Neuron (in vitro differentiated cells): ENCODE data around the gene DISC1.

Experiments used
- H2AFZ ChIP-seq: one replicate; pipeline ENCODE4 v1.6.1; 2013; ENCODE audit warnings: low read depth, mild to moderate bottlenecking, inconsistent platforms, low read length, moderate library complexity
- H3K27me3 ChIP-seq: one replicate; pipeline ENCODE4 v1.6.1; 2013; ENCODE audit warnings: low read length; ENCODE audit not compliant: insufficient read depth
- H3K36me3 ChIP-seq: one replicate; pipeline ENCODE4 v1.6.1; 2013; ENCODE audit warnings: low read length; ENCODE audit not compliant: insufficient read depth
- H3K4me1 ChIP-seq: one replicate; pipeline ENCODE4 v1.6.1; 2013; ENCODE audit warnings: low read length; ENCODE audit not compliant: insufficient read depth
- H3K4me3 ChIP-seq: 2 replicates; pipeline ENCODE4 v1.5.1; 2013; ENCODE audit warnings: mild to moderate bottlenecking, low read length, moderate library complexity
- H3K9me3 ChIP-seq: one replicate; pipeline ENCODE4 v1.6.1; 2013; ENCODE audit warnings: low read length

DISC1 gene

DNA sequence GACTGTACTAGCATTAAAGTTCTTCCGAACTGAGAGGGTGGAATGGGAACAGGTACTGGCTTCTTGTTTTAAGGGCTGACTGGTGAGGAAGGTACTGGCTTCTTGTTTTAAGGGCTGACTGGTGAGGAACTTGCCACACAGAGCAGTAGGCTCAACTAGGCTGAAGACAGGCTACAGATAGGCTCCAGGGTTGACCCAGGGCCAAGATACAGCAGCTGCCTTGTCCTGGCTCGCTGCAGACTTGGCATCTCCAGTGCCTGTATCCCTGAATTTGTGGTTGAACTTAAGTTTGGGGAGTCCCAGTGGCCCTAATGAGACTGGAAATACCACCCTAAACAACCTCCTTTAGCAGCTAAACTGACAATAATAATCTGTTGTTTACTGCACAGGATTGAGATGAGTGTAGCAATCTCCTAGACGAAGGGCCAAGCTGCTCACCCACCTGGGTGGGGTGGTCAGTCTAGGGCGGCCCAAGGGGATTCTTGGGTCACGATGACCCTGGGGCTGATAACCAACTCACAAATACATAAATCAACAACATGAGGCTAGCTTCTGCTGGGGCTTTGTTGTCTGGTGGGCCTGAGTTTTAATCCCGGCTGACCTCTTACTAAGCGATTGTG lies 227.1 kb downstream of the DISC1 start:
- Histone ChIP-seq H3K9me3 (peaks cover 2% of the 10 kb centered on the region), H3K36me3 (no peaks in the 10 kb centered on the region), H3K4me1 (no peaks in the 10 kb centered on the region), H3K27me3 (no peaks in the 10 kb centered on the region), H3K4me3 (no peak overlapping the region), H2AFZ (no peak overlapping the region)

DNA sequence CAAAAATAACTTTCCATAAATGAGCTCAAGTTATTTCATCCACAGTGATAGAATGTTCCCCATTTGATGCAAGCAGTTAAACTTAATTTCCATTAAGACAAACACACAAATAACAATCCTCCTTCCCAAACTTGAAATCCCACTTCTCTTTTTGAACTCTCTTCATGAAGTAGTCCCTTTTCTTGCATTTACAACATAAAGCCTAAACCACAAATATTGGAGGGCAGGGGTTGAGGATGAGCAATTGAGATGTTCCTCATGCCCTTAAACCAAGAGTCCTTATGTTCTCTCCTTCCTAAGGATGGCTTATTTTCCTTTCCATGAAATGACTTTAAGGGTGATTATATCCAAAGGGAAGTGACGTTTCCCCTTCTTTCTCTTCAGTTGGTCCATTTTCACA lies 228.8 kb downstream of the DISC1 start:
- Histone ChIP-seq H3K9me3 (peaks cover 2% of the 10 kb centered on the region), H3K4me1 (no peaks in the 10 kb centered on the region), H3K27me3 (no peaks in the 10 kb centered on the region), H2AFZ (no peak overlapping the region), H3K36me3 (no peaks in the 10 kb centered on the region), H3K4me3 (no peak overlapping the region)

DNA sequence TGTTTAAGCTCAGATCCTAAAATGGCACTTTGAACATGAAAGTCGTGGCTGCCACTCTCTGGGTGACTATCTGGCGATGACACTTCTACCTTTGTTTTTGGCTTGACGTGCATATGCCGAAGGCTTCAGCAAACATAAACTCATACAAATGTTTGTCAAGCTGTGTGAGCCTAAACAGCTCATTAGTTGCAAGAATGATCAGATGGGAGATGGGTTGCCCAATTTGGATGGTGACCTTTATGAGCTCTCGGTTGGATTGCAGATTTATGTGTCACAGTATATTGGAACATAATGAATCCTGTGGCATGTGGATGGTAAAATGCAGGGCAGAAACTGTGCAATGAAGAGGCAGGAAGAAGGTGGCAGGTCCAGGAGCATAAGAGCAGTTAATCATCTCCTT lies 229.3 kb downstream of the DISC1 start:
- Histone ChIP-seq H3K9me3 (peaks cover 2% of the 10 kb centered on the region), H3K4me3 (no peak overlapping the region), H3K27me3 (no peaks in the 10 kb centered on the region), H2AFZ (no peak overlapping the region), H3K36me3 (no peaks in the 10 kb centered on the region), H3K4me1 (no peaks in the 10 kb centered on the region)

DNA sequence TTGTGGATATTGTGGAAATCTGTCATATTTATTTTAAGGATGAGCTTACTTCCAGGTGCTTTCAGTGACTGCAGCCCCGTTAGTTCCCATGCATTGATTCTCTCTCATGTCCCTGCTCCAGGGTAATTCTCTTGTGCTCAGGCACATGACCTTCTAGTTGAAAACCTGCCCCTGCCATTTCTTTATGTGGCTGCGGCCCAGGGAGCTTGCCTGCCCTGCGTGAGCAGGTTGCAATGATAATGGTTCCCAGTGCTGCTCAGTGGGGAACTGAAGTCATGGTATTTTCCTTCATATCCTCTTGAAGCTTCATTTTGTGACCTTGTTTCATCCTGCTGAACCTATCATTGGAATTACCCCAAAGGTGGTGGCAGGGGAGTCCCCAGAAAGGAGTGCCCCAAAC lies 229.8 kb downstream of the DISC1 start:
- H2AFZ ChIP-seq: no peak overlapping the region
- H3K27me3 ChIP-seq: no peaks in the 10 kb centered on the region
- H3K4me3 ChIP-seq: no peak overlapping the region

DNA sequence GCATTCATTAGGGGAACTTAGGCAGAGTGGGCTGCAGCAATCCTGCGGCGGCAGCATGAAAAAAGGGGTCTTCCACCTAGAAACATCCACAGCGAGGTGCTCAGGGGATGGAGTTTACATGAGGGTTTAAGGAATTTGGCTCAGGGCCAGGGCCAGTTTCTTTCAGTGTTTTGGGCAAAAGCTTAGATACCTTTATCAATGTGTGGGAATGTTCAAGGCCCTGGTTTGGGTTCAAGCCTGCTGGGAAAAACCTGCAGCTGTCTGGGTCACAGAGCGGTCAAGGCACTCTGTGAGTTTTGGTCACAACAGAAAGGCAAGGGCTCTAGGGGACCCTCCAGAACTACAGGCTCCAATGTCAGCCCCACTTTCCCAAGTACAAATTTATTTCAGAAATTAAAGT lies 230.3 kb downstream of the DISC1 start:
- Histone ChIP-seq H3K36me3 (no peaks in the 10 kb centered on the region), H2AFZ (no peak overlapping the region), H3K4me1 (peaks cover 5% of the 10 kb centered on the region), H3K9me3 (peaks cover 2% of the 10 kb centered on the region), H3K27me3 (no peaks in the 10 kb centered on the region), H3K4me3 (no peak overlapping the region)

More for the DNA sequence above, 229.8 kb downstream of the DISC1 start:
- peaks cover under 1% of the 10 kb centered on the region for H3K4me1 ChIP-seq
- no peaks in the 10 kb centered on the region for H3K36me3 ChIP-seq
- H3K9me3 ChIP-seq: peaks cover 2% of the 10 kb centered on the region

DNA sequence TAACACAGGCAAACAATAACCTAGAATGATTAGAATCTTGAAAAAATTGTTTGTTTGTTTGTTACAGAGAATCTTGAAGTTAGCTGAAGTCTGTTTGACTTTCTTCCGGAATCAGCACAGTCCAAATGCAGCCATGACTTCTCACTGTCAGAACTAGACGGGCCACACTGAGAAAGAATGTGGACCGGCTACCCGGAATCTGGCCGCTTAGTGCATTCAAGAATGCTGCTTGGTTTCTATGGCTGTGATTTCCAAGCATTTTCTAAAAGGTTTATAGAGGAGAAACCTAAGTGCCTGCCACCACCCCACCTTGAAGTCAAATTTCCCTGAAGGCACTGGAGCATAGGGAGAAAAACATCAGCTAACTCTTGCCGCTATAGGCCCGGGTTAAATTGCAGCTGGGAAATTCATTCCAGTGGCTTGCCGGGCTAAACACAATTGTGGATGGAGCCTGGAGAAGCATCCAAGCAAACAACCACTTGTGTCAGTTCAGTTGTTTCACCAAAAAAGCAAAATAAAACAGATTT lies 231.1 kb downstream of the DISC1 start:
- no peak overlapping the region for H3K4me3 ChIP-seq
- H3K4me1 ChIP-seq: peaks cover 10% of the 10 kb centered on the region
- no peak overlapping the region for H2AFZ ChIP-seq
- H3K9me3 ChIP-seq: peaks cover 2% of the 10 kb centered on the region
- H3K27me3 ChIP-seq: no peaks in the 10 kb centered on the region
- H3K36me3 ChIP-seq: no peaks in the 10 kb centered on the region

DNA sequence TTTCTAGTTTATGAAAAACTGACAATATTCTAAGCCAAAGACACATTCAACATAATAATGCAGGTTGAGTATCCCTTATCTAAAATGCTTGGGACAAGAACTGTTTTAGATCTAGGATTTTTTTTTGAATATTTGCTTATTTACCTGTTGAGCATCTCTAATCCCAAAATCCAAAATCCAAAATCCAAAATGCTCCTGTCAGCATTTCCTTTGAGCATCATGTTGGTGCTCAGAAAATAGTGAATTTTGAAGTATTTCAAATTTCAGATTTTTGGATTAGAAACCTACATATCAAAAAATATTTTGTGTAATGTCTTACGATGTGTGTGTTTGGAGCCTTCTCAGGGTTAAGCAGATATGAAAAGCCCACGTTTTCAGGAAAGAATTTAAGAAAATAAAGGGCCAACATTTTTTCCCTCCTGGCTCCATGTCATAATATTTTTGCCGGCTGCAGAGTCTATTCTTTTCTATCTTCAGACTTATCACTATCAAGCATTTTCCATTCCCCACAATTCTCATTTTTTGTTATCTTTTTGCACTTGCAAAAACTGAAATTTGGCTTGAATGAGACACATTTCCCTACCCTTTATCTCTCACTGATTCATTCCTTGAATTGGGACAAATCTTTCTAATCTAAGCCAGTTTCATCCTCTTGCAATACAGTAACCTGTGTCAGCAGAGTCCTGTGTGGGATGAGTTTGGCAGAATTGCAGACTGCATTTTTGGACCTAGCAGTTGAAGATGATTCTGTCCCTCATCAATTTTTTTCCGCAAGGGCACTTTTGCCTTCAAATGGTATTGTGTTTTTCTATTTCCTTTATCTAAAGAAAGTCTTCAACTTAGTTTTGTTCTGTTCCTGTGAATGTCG lies 233.9 kb downstream of the DISC1 start:
- no peaks in the 10 kb centered on the region for H3K27me3 ChIP-seq
- H3K4me3 ChIP-seq: no peak overlapping the region

DNA sequence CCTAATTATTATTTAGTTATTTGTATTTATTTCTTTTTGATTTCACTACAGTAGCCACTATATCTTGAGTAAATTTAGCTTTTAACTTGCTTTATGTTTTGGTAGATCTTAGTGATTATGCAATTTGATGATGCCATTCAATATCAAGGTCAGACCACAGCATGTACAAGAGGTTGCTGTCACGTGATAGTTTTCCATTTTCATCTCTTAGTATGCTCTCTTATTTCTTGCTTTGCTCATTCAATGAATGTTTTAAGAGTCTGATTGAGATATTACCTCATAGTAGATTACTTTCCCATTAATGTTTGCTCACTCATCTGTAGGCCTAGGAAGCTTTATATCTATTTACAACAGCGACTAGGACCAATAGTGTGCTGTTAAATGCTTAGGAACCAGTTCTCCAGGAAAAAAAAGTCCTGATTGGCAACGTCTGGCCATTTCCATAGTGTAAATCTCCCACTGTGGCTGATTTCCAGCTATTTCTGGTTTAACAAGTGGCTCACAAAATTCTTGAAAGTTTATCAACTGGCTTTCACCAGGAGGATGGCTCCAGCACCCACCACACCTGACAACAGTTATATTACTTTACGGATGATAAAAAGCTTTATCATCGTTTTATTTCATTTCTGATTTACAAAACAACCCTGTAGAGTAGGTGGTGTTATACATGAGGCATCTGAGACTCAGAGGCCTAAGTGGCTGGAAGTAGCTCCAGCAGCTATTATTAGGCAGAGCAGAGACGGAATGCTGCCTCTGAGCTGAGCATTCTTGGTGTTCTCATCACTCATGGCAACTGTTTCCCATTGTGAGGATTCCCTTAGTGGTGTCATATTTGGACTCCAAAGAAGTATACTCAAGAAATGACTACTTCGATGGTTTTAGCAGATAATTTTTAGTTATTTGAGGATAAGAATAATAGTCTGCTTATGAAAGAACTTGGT lies 235.2 kb downstream of the DISC1 start:
- peaks cover 15% of the 10 kb centered on the region for H3K4me1 ChIP-seq
- peak overlapping the region; percentile 74 for H2AFZ ChIP-seq
- H3K4me3 ChIP-seq: no peak overlapping the region
- no peaks in the 10 kb centered on the region for H3K36me3 ChIP-seq
- H3K9me3 ChIP-seq: peaks cover 2% of the 10 kb centered on the region
- H3K27me3 ChIP-seq: no peaks in the 10 kb centered on the region

More for the DNA sequence above, 233.9 kb downstream of the DISC1 start:
- no peaks in the 10 kb centered on the region for H3K36me3 ChIP-seq
- H3K9me3 ChIP-seq: peaks cover 2% of the 10 kb centered on the region
- peaks cover 13% of the 10 kb centered on the region for H3K4me1 ChIP-seq
- no peak overlapping the region for H2AFZ ChIP-seq

DNA sequence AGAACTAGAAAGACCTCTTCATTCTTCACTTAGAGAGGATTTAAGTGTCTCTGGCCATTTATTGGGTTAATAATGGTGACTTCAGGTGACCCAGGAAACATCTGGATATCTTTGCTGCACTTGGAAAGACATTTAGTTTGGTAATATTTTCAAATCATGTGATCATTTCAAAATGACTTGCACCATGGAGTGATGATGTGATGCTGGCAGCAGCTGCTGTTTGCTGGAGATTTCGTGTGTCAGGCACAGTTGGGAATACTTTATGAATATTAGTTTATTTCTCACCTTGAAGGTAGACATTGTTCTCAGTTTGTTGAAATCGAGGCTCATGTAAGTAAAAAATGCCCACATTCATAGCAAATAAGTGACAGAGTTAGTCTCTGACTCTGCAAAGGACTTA lies 236.0 kb downstream of the DISC1 start:
- Histone ChIP-seq H3K36me3 (no peaks in the 10 kb centered on the region), H2AFZ (peak overlapping the region; percentile 74)

DNA sequence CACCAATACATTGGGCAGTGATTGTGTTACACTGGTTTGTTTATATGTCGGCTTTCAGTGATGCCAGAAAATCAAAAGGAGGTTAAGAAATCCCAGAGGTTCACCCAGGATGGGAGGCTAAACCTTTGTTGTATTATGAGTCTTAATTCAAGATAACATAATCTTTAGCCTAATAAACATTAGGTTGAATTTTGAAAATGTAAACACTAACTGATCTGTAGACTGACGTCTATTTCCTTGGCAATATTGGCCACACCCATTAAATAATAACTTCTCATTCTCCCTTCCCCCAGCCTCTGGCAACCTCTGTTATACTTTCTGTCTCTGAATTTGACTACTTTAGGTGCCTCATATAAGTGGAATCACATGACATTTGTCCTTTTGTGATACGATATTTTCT lies 238.7 kb downstream of the DISC1 start:
- Histone ChIP-seq H3K9me3 (no peaks in the 10 kb centered on the region), H3K36me3 (no peaks in the 10 kb centered on the region), H3K4me3 (no peak overlapping the region), H2AFZ (no peak overlapping the region), H3K4me1 (peaks cover 23% of the 10 kb centered on the region), H3K27me3 (no peaks in the 10 kb centered on the region)

More for the DNA sequence above, 236.0 kb downstream of the DISC1 start:
- Histone ChIP-seq H3K27me3 (no peaks in the 10 kb centered on the region), H3K4me3 (no peak overlapping the region), H3K4me1 (peaks cover 22% of the 10 kb centered on the region), H3K9me3 (peaks cover 2% of the 10 kb centered on the region)

DNA sequence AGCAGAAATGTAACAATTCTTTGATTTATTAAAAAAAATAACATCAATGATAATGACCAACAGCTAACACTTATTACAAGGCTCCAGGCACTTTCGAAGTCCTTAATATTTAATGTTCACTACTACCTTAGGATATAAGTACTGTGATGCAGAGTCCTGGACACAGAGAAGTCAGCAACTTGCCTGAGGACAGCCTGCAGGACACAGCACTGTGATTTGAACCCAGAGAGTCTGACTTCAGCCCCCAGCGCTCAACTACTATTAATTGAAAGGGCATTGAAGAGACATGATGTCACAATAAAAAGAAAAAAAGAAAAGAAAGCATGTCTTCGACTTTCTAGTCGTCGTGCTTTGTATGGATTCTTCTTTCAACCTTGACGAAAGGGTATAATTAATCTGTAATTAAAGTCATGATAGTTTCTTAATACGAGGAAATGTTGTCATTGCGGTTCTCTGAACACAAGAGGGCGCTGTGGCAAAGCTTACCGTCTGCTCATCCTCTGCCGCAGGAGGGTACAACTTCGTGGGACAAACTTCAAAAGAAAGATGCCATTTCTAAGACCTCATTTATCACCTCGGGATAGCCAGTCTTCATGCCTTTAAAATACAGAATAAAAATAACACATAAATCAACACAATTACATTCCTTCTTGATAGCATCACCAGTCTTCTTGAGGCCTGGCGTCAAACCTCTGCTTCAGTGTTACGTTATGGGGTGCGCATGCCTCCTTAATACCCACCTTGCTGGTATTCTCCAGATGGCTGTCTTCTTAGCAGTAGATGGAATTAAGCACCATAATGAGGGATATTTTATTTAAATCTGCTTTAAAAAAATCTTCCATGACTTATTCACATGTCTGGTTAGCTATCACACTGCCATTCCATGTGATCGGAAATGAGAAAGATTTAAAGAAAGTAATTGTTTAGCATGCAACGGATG lies 240.1 kb downstream of the DISC1 start:
- no peak overlapping the region for H3K4me3 ChIP-seq
- no peaks in the 10 kb centered on the region for H3K9me3 ChIP-seq
- no peaks in the 10 kb centered on the region for H3K36me3 ChIP-seq
- peaks cover 20% of the 10 kb centered on the region for H3K4me1 ChIP-seq
- no peaks in the 10 kb centered on the region for H3K27me3 ChIP-seq
- H2AFZ ChIP-seq: no peak overlapping the region

DNA sequence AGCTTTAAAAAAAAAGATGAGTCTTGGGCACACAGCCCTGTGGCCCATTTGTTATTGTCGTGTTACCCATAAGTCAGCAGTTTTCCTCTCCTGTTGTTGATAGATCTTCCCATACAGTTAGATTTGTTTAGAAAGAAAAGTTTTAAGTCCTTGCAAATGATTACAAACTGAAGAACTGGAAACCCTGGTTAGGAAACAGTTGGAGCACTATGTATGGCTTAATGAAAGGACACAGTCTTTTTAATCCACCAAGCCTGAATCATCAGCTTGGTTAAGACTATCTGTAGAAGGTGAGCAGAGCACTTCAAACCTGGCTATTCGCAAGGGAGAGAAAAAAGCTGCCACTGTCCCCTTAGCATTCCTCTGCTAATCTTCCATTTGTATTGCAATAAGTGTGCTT lies 241.0 kb downstream of the DISC1 start:
- no peaks in the 10 kb centered on the region for H3K36me3 ChIP-seq
- H3K4me1 ChIP-seq: peaks cover 13% of the 10 kb centered on the region
- H3K27me3 ChIP-seq: no peaks in the 10 kb centered on the region

More for the DNA sequence above, 241.0 kb downstream of the DISC1 start:
- Histone ChIP-seq H3K9me3 (no peaks in the 10 kb centered on the region), H3K4me3 (no peak overlapping the region), H2AFZ (no peak overlapping the region)
